Measurements from ENCODE around the gene ST6GAL1. TPM values are rescaled to one million over a fixed set of nuclear protein-coding genes. Genes with fewer than 3 reads are reported as not detected.

ST6GAL1 gene
- total RNA-seq, 1 donor from 2014 or later: 36.6 TPM

DNA sequence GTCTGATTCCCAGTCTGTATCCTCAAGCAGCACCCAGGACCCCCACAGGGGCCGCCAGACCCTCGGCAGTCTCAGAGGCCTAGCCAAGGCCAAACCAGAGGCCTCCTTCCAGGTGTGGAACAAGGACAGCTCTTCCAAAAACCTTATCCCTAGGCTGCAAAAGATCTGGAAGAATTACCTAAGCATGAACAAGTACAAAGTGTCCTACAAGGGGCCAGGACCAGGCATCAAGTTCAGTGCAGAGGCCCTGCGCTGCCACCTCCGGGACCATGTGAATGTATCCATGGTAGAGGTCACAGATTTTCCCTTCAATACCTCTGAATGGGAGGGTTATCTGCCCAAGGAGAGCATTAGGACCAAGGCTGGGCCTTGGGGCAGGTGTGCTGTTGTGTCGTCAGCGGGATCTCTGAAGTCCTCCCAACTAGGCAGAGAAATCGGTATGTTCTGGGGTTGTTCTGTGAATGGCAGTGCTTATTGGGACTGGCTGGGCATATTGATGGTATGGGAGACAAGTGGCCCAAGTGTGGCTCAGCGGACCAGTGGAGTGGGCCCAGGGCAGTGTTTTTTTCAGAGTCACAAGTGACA lies 112.6 kb downstream of the ST6GAL1 start:
- Mint-ChIP-seq H3K9me3 (ENCODE audit: low read depth) (no peaks in the 10 kb centered on the region), H3K27ac (ENCODE audit: unreplicated experiment) (no peak overlapping the region), H3K36me3 (ENCODE audit: low read depth) (peaks cover 24% of the 10 kb centered on the region), H3K27me3 (ENCODE audit: low read depth) (no peaks in the 10 kb centered on the region), H3K4me3 (ENCODE audit: unreplicated experiment) (no peak overlapping the region), H3K4me1 (ENCODE audit: low read depth) (peaks cover 22% of the 10 kb centered on the region)
- TF ChIP-seq, protein P1, sequence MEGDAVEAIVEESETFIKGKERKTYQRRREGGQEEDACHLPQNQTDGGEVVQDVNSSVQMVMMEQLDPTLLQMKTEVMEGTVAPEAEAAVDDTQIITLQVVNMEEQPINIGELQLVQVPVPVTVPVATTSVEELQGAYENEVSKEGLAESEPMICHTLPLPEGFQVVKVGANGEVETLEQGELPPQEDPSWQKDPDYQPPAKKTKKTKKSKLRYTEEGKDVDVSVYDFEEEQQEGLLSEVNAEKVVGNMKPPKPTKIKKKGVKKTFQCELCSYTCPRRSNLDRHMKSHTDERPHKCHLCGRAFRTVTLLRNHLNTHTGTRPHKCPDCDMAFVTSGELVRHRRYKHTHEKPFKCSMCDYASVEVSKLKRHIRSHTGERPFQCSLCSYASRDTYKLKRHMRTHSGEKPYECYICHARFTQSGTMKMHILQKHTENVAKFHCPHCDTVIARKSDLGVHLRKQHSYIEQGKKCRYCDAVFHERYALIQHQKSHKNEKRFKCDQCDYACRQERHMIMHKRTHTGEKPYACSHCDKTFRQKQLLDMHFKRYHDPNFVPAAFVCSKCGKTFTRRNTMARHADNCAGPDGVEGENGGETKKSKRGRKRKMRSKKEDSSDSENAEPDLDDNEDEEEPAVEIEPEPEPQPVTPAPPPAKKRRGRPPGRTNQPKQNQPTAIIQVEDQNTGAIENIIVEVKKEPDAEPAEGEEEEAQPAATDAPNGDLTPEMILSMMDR (IDR thresholded peaks at IDR 0.05): no peak
- no peak for DNase-seq (ENCODE audit: low spot score)

- H3K4me3 Mint-ChIP-seq (ENCODE audit: unreplicated experiment): no peak overlapping the region
- H3K9me3 Mint-ChIP-seq (ENCODE audit: low read depth): no peaks in the 10 kb centered on the region
- TF ChIP-seq, protein P1 (IDR thresholded peaks at IDR 0.05): no peak
- no peak overlapping the region for H3K27ac Mint-ChIP-seq (ENCODE audit: unreplicated experiment)
- no peaks in the 10 kb centered on the region for H3K27me3 Mint-ChIP-seq (ENCODE audit: low read depth)
- H3K36me3 Mint-ChIP-seq (ENCODE audit: low read depth): peaks cover 26% of the 10 kb centered on the region
- H3K4me1 Mint-ChIP-seq (ENCODE audit: low read depth): peaks cover 22% of the 10 kb centered on the region
- no peak for DNase-seq (ENCODE audit: low spot score)
Observed at GRCh38 chr3:187044206-187044605, 113.9 kb downstream of the ST6GAL1 start.

GRCh38 chr3:187044867-187045552 lies 114.7 kb downstream of the ST6GAL1 start:
- no peak for DNase-seq (ENCODE audit: low spot score)
- Mint-ChIP-seq H3K4me1 (ENCODE audit: low read depth) (peaks cover 22% of the 10 kb centered on the region), H3K4me3 (ENCODE audit: unreplicated experiment) (no peak overlapping the region), H3K27ac (ENCODE audit: unreplicated experiment) (no peak overlapping the region), H3K9me3 (ENCODE audit: low read depth) (no peaks in the 10 kb centered on the region), H3K36me3 (ENCODE audit: low read depth) (peaks cover 22% of the 10 kb centered on the region), H3K27me3 (ENCODE audit: low read depth) (no peaks in the 10 kb centered on the region)
- TF ChIP-seq, protein P1 (IDR thresholded peaks at IDR 0.05): peak; percentile 54

DNA sequence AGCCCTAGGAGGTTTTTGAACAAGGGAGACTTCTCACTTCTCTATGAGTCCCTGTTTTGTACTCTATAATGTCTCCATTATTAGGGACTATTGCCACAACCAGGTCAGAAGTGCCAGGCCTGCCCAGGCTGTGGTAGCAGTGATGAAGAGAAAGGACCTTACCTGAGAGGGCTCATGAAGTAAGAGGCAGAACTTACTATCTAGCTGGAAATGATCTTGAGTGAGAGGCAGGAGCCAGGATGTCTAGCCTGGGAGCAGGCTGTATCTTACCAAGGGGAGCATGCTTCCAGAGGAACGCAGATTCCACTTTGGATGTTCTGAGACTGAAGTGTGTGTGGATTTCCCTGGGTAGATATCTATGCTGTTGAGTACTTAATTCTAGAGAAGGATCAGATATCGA lies 115.7 kb downstream of the ST6GAL1 start:
- no peak overlapping the region for H3K27ac Mint-ChIP-seq (ENCODE audit: unreplicated experiment)
- peaks cover 15% of the 10 kb centered on the region for H3K4me1 Mint-ChIP-seq (ENCODE audit: low read depth)
- H3K4me3 Mint-ChIP-seq (ENCODE audit: unreplicated experiment): no peak overlapping the region
- TF ChIP-seq, protein P1 (IDR thresholded peaks at IDR 0.05): no peak
- H3K36me3 Mint-ChIP-seq (ENCODE audit: low read depth): peaks cover 20% of the 10 kb centered on the region
- H3K9me3 Mint-ChIP-seq (ENCODE audit: low read depth): no peaks in the 10 kb centered on the region
- DNase-seq (ENCODE audit: low spot score): no peak
- no peaks in the 10 kb centered on the region for H3K27me3 Mint-ChIP-seq (ENCODE audit: low read depth)

DNA sequence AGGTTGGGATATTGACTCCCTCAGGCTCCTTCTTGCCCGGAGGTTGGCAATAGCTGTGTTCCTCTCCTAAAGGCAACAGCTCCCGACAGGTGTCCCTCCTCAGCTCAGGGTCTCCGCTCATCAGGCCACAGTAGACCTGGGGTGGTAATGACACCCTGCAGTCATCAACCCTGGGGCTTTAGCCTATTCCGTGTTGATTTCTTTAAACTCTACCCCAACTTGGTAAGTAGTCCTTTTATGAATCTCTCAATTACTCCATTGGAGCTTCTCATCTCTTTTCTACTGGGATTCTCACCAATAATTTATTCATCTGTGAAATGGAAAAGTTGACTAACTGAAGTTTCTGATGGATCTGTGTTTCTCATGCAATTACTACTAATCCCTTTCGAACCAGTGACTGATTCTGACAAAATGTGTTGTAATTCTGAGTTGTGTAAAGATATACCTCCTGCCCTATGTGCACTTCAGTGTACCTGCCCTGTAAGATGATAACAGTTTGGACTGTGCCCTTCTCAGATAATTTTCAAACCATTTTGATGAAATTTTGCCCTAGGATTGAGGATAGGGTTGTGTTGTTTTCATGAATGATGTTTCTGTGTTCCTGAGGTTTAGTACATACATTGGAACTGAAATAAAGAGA lies 119.3 kb downstream of the ST6GAL1 start:
- H3K27me3 Mint-ChIP-seq (ENCODE audit: low read depth): no peaks in the 10 kb centered on the region
- no peak overlapping the region for H3K27ac Mint-ChIP-seq (ENCODE audit: unreplicated experiment)
- TF ChIP-seq, protein P1 (IDR thresholded peaks at IDR 0.05): no peak

More for the DNA sequence above, 119.3 kb downstream of the ST6GAL1 start:
- peaks cover 24% of the 10 kb centered on the region for H3K36me3 Mint-ChIP-seq (ENCODE audit: low read depth)
- no peak for DNase-seq (ENCODE audit: low spot score)
- H3K4me1 Mint-ChIP-seq (ENCODE audit: low read depth): peaks cover 2% of the 10 kb centered on the region
- H3K4me3 Mint-ChIP-seq (ENCODE audit: unreplicated experiment): no peak overlapping the region
- peaks cover 12% of the 10 kb centered on the region for H3K9me3 Mint-ChIP-seq (ENCODE audit: low read depth)
